Brain microvascular endothelial cell (primary cell): ENCODE results near the gene CCDC88C.

Experiments used
- DNase-seq: peaks from one replicate; pipeline ENCODE4 v3.0.0-alpha.2; 2020
- H3K27ac ChIP-seq: fragments of 250-450 bp; sonication (Bioruptor Pico); 2 replicates; pipeline ENCODE4 v1.5.1; 2020; ENCODE audit warnings: mild to moderate bottlenecking, moderate library complexity
- H3K27me3 ChIP-seq: fragments of 250-450 bp; sonication (Bioruptor Pico); replicated peaks from 2 replicates; pipeline ENCODE4 v1.5.1; 2020; ENCODE audit warnings: mild to moderate bottlenecking
- H3K36me3 ChIP-seq: fragments of 250-450 bp; sonication (Bioruptor Pico); replicated peaks from 2 replicates; pipeline ENCODE4 v1.5.1; 2020; ENCODE audit warnings: mild to moderate bottlenecking
- H3K4me3 ChIP-seq: 2 replicates; pipeline ENCODE4 v1.5.1; 2011; ENCODE audit warnings: low read depth, mild to moderate bottlenecking, control low read depth, low read length, moderate library complexity
- in situ Hi-C: cut with HindIII; loops from 2 replicates; pipeline ENCODE4 v1.10.0; 2017; ENCODE audit warnings: low sequenced_read_pairs, low pct_ligation_motif_present
- TF ChIP-seq, protein P1 (sequence below): IDR thresholded peaks from 2 replicates; pipeline ENCODE4 v1.5.1; 2011; ENCODE audit warnings: low read depth, mild to moderate bottlenecking, moderate library complexity, low read length, control low read depth, inconsistent platforms; ENCODE audit errors: missing control alignments

Gene CCDC88C

DNA sequence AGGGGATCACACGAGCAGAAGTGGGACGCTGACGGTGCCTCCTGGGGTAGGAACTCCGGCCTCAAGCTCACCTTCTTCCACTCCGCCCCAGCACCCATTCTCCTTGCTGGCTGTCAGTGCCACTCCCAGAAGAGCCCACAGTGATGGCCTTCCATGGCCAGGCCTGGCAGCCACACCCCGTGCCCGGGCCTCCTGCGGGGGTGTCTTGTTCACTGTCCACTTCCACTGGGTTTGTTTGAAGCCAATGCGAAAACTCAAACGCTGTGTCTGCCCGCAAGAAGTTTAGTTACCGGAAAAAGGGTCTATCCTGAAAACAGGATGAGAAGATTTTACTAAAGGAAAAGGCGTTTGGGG lies 38.1 kb downstream of the CCDC88C start:
- in situ Hi-C loops: no loop called here
- H3K36me3 ChIP-seq: no peaks in the 10 kb centered on the region
- no peak overlapping the region for H3K27ac ChIP-seq
- no peaks in the 10 kb centered on the region for H3K27me3 ChIP-seq
- TF ChIP-seq, protein P1, sequence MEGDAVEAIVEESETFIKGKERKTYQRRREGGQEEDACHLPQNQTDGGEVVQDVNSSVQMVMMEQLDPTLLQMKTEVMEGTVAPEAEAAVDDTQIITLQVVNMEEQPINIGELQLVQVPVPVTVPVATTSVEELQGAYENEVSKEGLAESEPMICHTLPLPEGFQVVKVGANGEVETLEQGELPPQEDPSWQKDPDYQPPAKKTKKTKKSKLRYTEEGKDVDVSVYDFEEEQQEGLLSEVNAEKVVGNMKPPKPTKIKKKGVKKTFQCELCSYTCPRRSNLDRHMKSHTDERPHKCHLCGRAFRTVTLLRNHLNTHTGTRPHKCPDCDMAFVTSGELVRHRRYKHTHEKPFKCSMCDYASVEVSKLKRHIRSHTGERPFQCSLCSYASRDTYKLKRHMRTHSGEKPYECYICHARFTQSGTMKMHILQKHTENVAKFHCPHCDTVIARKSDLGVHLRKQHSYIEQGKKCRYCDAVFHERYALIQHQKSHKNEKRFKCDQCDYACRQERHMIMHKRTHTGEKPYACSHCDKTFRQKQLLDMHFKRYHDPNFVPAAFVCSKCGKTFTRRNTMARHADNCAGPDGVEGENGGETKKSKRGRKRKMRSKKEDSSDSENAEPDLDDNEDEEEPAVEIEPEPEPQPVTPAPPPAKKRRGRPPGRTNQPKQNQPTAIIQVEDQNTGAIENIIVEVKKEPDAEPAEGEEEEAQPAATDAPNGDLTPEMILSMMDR: no peak
- no peak for DNase-seq
- H3K4me3 ChIP-seq: no peak overlapping the region

GRCh38 chr14:91378930-91379578 lies 38.6 kb downstream of the CCDC88C start:
- H3K27me3 ChIP-seq: no peaks in the 10 kb centered on the region
- TF ChIP-seq, protein P1: no peak
- in situ Hi-C loops: no loop called here

DNA sequence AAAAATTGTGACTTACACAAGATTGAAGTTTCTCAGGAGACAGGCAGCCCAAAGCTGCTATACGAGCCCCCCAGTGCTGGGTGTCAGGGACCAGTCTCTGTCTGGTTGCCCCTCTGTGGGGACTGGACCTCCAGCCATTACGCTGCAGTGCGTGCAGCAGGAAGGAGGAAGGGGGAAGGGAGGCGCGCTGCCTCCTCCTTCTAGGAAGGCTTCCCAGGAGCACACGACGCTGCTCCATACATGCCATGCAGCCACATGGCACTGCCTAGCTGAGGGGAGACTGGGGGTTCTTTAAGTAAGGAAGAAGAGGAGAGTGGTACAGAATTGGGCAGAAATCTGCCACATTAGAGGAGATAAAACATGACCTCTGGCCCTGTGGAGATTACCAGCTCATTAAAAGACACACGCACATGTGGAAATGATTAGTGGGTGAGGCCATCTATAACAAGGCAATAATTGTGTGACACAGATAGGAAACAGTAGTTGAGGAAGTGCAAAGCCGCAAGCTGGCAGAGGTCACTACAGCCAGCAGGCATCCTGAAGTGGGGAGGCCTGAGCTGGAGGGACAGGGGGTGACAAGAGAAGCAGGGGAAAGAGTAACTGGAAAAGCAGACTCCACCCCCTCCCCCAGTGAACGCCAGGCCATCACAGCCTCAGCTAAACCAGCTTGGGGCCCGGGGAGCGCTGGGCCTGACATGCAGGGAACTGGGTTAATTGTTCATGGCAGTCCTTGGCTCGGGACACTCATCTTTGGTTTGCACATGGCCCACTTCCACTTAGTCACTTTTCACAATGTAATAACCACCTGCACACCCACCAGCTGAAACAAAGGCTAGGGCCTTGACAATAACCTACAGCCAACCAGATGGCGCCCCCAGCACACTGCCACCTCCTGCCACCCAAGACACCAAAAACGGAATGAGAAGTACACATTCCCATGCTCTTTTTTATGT lies 39.6 kb downstream of the CCDC88C start:
- H3K27me3 ChIP-seq: no peaks in the 10 kb centered on the region
- H3K36me3 ChIP-seq: no peaks in the 10 kb centered on the region
- TF ChIP-seq, protein P1: no peak
- H3K4me3 ChIP-seq: no peak overlapping the region
- no peak overlapping the region for H3K27ac ChIP-seq
- DNase-seq: no peak
- in situ Hi-C loops: no loop called here

More at GRCh38 chr14:91378930-91379578, 38.6 kb downstream of the CCDC88C start:
- no peak overlapping the region for H3K4me3 ChIP-seq
- H3K36me3 ChIP-seq: no peaks in the 10 kb centered on the region
- no peak overlapping the region for H3K27ac ChIP-seq
- no peak for DNase-seq

DNA sequence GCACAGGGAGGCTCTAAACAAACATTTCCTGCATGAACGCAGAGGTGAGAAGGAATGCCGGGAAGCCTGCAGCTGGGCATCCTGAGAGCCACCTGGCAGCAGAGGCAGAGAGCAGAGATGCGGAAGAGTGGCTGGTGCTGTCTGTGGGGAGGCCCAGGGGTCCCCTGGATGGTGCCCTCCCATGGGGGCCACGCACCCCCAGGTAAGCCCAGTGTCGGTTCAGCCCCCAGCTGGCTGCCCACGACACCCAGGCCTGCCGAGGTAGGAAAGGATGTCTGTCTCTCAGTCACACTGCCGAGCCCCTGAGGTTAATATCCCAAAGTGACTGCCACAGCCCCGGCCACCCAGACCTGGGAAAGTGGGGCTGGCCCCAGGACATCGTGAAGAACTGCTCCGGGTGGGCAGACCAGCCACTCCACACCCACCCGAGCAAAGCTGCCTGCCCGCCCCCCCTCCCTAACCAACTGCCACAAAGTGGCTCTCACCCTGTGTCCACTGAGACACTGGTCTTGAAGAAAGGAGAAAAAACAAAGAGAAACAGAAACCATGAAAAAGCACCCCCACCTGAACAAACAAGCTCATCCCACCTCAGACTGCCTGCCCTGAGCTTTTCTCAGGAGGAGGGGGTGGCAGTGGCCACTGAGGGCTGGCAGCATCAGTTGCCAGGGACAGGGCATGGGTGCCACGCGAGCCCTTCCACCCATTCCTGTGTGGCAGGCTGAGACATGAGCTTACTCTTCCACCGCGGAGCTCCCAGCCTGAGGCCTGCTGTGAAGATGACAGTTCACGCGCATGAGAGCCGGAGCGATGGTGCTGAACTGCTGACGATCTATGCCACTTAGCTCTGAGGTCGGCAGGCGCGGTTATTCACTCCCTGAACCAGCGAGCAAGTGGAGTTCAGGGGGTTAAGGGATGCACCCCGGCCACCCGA lies 40.8 kb downstream of the CCDC88C start:
- H3K4me3 ChIP-seq: no peak overlapping the region
- in situ Hi-C loops: no loop called here
- no peak overlapping the region for H3K27ac ChIP-seq

More for the DNA sequence above, 40.8 kb downstream of the CCDC88C start:
- Histone ChIP-seq H3K36me3 (no peaks in the 10 kb centered on the region), H3K27me3 (no peaks in the 10 kb centered on the region)
- no peak for DNase-seq
- TF ChIP-seq, protein P1: no peak
